Stimulated activated CD4-positive, alpha-beta T cell treated with anti-CD3 and anti-CD28 coated beads, TNF-alpha, amount 100 ng/mL, for 4 hours (primary cell): Measurements from ENCODE around the gene LMOD1.
"Not testable (repeated sequence)": the region's sequence is repeated elsewhere in the genome, so short reads cannot be mapped to it uniquely, and the experiment has no call there.

Source experiments
- DNase-seq, 3 experiments: peaks; one replicate each; pipeline ENCODE4 v3.0.0-alpha.2; 2020; ENCODE audit warnings: low read depth in 3 of 3

The LMOD1 gene

DNA sequence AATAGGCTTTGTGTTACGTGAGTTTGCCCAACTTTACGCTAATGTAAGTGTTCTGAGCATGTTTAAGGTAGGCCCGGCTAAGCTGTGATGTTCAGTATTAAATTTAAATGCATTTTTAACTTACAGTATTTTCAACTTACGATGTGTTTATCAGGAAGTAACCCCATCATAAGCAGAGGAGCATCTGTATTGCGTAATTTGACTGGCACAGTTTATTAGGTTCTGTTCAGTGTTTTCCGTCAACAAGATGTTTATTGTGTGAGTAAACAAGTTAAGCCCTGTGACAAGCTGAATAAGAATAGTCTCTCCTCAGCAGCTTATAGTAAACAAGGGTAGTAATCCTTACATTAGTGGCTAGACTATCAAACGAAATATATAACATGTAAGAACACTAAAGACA is 84.9 kb downstream of the LMOD1 start:
- DNase-seq, result no peak

- DNase-seq, result no peak
Observed at GRCh38 chr1:201859424-201859823, 86.9 kb downstream of the LMOD1 start.

GRCh38 chr1:201856722-201857121 is 89.6 kb downstream of the LMOD1 start:
- DNase-seq, result not testable (repeated sequence)

DNA sequence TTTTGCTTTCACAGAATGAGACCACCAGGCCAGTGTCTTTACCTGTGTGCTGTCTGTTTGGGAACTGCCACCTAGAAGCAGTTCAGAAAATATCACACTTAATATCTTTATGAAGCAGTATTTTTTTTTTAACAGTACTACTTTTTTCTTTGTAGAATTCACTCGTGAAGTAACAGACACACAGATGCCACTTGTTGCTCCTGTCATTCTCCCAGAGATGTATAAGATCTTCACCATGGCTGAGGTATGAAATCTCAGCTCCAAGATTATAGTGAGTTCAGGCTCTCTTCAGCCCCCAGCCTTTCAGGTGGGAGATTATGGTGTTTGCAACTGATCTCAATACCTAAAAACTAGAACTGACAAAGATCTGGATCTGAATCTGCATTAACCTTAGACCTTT is 94.4 kb downstream of the LMOD1 start:
- DNase-seq, result no peak

GRCh38 chr1:201850053-201850397 is 96.3 kb downstream of the LMOD1 start:
- DNase-seq, result no peak

DNA sequence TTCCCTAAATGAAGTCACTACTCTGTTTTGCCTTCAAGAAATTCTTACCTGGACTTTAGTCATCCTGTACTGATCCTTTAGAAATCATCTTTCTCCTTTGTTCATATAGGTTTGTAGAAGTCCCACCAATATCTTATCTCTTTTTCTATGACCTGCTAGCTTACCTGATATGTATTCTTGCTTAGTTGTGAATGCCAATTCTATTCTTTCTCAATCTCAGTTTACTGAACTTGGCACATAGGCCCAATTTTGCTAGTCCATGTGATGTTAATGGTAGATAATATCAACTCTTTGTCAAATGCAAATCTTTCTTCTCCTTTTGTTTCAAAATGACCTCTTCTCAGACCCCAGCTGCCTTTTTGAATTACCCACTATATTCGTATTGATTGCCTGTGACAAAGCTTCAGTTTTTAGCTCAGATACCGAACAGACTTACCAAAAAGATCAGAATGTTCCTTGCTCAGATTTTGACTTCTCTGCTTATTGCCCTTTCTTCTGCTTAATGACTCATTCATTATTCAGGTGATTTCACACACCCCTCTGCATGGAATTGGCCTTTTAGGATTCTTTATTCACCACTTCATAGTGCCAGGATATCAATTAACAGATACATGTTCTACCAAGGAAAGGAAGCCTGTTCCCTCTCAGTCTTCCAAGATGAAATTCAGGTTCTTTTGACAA is 96.8 kb downstream of the LMOD1 start:
- DNase-seq, result no peak

- no peak for DNase-seq
Observed at GRCh38 chr1:201848230-201848629, 98.1 kb downstream of the LMOD1 start.

- no peak for DNase-seq
Observed at GRCh38 chr1:201847150-201847549, 99.2 kb downstream of the LMOD1 start.
